ENCODE results near the gene FAM229B.

DNA sequence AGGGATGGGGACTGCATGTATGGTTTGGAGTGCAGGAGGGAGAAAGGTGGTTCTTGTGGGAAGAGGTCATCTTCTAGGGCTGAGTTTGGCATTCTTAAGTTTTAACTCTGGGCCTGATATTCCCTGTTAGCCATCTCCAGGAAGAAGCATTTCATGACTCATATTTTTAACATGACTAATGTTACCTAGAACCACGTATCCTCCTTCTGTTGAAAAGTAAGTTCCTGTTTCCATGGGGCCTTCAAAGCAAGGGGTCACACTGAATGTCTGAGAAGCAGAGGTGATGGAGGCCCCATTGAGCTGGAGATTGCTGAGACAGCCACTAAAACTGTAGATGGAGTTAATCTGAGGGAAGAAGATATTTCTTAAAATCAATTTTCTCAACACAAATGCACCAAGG lies 30.2 kb downstream of the FAM229B start:
- TF ChIP-seq GATA2 (IDR thresholded peaks at IDR 0.05; ENCODE audit: insufficient read depth, insufficient read length, low read depth, low read length): no peak
- TF ChIP-seq, protein P1, sequence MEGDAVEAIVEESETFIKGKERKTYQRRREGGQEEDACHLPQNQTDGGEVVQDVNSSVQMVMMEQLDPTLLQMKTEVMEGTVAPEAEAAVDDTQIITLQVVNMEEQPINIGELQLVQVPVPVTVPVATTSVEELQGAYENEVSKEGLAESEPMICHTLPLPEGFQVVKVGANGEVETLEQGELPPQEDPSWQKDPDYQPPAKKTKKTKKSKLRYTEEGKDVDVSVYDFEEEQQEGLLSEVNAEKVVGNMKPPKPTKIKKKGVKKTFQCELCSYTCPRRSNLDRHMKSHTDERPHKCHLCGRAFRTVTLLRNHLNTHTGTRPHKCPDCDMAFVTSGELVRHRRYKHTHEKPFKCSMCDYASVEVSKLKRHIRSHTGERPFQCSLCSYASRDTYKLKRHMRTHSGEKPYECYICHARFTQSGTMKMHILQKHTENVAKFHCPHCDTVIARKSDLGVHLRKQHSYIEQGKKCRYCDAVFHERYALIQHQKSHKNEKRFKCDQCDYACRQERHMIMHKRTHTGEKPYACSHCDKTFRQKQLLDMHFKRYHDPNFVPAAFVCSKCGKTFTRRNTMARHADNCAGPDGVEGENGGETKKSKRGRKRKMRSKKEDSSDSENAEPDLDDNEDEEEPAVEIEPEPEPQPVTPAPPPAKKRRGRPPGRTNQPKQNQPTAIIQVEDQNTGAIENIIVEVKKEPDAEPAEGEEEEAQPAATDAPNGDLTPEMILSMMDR (IDR thresholded peaks at IDR 0.05; ENCODE audit: extremely low read depth in 1 of 2, insufficient read depth in 1 of 2, low read depth in 1 of 2, low read length in 2 of 2): no peak
